AML-193 (cell line): Measurements from ENCODE around the gene FRMD8.

Experiments used
- DNase-seq, 2 experiments: peaks; one replicate each; lab custom pipeline; 2025; lab: John Stamatoyannopoulos, UW

FRMD8 gene, protein sequence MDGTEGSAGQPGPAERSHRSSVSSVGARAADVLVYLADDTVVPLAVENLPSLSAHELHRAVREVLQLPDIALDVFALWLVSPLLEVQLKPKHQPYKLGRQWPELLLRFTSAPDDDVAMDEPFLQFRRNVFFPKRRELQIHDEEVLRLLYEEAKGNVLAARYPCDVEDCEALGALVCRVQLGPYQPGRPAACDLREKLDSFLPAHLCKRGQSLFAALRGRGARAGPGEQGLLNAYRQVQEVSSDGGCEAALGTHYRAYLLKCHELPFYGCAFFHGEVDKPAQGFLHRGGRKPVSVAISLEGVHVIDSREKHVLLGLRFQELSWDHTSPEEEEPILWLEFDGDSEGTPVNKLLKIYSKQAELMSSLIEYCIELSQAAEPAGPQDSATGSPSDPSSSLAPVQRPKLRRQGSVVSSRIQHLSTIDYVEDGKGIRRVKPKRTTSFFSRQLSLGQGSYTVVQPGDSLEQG

DNA sequence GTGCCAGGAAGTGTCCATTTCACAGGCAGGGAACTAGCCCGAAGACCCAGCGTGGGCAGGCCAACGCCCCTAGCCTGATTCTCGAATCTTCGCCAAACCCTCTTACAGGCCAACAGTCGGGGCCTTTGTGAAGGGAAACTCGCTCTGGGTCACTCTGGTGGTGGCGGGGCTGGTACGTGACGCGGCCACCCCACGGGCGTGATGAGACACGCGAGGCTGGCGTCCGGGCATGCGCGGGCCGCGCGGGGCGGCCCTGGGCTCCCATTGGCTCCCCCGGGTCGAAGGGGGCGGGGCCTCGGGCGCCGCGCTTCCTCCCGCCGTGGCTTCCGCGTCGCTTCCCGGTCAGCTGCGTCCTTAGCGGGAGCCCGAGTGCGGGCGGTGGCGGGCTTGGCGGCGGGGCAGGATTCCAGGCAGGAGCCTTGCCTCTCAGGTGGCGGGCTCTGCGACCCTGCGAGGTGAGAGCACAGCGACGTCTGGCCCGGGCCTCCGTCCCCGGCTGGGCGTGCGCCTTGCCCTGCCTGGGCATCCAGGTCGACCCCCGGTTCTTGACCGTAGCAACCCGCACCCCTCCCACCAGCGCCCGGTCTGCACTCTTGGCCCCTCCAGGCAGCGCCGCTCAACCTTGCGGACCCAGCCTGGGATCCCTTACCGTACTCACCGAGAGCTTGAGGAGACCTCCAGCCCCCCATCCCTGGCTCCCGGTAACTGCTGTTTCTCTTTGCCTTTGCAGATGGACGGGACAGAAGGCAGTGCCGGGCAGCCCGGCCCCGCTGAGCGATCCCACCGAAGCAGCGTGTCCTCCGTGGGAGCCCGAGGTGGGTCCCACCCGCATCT is at the start of gene FRMD8:
FRMD8 (plus strand) TSS at position 331 of the 834 bp plus-strand sequence; CDS start at position 731, 400 bp downstream.
- DNase-seq, result peak; percentile 59 to 68

DNA sequence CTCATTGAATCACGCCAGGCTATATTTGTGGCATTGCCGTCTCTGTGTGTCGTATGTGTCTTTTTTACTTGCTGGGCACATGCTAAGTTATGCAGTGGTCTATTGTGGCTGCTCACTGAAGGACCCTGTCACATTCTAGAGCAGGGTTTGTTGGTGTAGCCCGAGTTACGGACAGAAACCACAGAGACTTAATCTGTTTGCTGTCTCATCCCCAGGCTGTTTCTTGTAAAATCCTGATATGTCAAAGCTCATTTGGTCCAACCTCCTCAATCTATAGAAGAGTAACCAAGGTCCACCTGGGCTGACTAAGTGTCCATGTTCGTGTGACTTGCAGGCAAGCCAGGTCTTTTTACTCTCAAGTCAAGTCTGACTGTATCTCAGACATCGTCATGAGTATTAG is 47.8 kb upstream of the FRMD8 start:
- no peak for DNase-seq

DNA sequence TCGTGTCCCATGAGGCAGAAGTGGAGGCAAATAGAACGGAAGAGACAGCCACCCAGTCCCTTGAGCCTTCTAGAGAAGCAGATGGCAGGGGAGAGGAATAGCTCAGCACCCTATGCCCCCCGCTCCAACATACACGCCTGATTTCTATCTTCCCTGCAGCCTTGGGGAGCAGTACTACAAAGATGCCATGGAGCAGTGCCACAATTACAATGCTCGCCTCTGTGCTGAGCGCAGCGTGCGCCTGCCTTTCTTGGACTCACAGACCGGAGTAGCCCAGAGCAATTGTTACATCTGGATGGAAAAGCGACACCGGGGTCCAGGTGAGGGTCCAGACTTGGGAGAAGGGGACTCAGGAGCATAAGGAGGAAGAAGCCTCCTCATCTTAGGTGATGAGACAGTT is 46.2 kb upstream of the FRMD8 start:
- DNase-seq, result no peak

DNA sequence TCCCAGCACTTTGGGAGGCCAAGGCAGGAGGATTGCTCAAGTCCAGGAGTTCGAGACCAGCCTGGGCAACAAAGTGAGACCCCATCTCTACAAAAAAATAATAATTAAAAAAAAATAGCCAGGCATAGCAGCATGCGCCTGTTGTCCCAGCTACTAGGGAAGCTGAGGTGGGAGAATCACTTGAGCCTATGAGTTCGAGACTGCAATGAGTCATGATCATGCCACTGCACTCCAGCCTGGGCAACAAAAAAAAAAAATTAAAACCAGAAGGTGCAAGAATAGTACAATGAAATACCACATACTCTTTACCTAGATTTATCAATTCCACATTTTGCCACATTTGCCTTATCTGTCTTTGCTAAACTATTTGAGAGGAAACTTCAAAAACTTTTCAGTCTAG is 44.6 kb upstream of the FRMD8 start:
- no peak for DNase-seq

DNA sequence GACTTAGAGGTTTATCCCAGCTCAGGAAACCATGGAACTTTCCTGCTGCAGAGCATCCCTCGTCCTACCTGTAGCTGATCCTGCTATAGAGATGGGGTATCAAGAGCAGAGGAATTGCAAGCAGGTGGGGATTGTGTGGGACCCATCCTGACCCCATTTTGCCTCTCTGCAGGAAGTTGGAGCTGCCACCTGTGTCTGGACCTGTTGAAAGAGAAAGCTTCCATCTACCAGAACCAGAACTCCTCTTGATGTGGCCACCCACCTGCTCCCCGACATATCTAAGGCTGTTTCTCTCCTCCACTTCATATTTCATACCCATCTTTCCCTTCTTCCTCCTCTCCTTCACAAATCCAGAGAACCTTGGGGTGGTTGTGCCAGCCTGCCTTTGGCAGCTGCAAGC is 34.9 kb upstream of the FRMD8 start:
- no peak for DNase-seq

DNA sequence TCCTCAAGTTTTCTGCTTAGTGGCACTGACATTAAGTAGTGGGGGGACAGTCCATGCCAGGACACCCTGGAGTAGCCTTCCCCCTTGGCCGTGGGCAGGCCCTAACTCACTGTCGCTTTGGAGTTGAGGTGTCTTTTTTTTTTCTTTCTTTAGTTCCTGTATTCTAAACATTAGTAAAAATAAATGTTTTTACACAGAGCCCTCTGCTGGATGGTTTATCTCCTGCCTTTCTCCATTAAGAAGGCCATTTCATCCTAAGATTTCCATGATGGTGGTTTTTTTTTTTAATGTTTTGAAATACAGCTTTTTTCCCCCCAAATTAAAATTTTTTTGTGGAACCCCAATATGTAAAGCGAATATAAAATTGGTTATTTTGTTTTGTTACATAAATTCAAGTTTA is 33.7 kb upstream of the FRMD8 start:
- DNase-seq, result peak; percentile 34 to 37

DNA sequence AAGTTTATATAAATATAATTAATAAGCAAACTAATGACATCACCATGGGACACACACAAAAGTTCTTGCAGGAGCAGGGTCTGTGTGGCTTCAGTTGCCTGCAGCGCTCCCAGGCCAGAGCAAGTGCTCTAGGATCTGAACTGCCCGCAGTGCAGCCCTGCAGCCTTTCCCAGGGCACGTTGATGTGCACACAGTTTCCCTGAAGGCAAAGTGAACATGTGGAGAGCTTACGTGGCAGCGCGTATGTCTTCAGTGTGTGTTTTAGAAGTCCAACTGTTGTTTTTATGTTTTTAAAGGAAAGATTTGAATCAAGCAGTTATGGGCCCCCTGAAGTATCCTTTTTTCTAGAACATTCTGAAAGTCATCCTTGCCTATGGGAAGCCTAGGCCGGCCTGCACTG is 33.1 kb upstream of the FRMD8 start:
- no peak for DNase-seq

DNA sequence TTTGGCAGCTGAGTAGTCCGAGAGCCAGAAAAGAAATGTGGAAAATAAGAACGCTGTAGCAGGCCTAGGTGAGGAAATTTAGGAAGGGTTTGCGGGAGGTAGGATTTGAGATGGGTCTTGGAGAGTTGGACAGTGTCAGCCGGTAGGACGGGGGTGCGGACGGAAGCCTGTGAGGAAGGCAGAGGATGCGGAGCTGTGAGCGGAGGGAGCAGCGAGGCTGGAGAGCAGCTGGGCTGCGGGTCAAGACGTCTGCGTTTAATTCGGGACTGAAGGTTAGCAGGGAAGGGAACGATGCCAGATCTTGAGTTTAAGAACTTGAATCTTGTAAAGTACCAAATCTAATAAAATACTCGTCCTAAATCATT is 32.6 kb upstream of the FRMD8 start:
- DNase-seq, result no peak

DNA sequence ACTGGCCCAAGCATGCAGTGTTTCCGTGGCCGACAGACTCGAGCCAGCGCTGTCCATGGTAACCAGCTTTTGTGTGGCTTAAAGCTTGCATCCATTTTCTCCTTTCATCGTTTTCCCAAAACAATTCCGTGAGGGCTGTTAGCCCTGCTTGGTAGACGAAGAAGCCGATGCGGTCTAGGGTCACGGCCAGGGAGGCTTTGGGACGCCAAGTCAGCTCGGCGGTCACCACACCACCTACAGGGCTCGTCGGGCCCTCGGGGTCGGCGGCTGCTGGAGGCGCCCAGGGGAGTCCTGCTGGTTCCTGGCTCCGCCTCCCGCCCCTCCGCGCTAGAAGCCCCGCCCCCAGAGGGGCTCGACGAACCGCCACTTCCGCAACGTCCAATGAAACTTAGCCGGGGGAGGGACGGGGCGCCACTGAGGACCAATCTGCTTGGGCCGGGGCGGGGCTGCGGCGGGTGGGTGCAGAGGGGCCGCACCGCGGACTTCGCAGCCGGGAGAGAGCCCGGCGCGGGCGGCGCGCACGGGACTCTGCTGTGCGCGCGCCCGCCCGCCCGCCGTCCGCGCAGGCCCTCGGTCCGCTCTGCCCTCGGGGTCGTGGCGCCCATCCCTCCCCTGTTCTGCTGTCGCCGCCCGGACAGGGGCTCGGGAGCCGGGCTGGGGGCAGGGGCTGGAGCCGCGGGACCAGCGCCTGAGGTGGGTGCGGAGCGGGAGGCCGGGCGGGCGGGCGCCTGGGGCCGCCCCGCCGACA is 32.0 kb upstream of the FRMD8 start, which contains the start of gene TIGD3:
TIGD3 (plus strand) TSS at position 487 of the 748 bp plus-strand sequence. CDS start 1,058 bp downstream, outside the sequence.
- peak; percentile 88 to 92 for DNase-seq

DNA sequence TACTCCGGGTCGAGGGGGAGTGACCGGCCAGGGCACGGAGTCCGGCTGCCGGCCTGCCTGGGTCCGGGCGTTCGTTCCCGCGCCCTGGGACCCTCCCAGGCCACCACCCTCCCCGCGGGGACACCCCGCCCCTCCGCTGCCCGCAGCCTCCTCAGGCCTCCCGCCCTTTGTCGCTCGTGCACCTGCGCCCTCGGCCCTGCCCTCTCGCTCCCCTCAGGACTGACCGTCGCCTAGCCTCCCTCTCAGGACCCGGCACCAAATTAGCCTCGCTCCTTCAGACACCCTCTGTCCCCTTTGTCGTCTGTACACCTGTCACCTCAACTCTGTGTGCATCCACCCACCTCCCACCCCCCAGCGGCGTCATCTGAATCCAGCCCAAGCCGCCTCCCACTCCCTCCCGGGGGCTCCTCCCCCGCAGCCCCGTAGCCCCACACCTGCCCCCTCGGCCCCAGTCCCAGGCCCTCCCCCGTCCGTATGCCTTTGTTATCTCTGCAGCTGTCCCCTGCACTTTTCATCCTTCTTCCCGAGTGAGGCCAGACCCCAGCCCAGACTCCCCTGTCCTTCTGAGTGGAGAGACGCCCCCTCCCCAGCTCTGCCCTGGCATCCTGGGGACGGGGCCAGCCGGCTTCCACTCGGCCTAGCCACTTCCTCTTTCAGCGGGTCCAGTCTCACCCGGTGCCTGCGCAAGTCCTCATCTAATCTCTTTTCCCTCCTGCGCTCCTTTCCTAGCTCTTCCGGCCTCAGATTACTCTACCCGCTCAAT is 31.2 kb upstream of the FRMD8 start:
- peak; percentile 35 to 47 for DNase-seq

DNA sequence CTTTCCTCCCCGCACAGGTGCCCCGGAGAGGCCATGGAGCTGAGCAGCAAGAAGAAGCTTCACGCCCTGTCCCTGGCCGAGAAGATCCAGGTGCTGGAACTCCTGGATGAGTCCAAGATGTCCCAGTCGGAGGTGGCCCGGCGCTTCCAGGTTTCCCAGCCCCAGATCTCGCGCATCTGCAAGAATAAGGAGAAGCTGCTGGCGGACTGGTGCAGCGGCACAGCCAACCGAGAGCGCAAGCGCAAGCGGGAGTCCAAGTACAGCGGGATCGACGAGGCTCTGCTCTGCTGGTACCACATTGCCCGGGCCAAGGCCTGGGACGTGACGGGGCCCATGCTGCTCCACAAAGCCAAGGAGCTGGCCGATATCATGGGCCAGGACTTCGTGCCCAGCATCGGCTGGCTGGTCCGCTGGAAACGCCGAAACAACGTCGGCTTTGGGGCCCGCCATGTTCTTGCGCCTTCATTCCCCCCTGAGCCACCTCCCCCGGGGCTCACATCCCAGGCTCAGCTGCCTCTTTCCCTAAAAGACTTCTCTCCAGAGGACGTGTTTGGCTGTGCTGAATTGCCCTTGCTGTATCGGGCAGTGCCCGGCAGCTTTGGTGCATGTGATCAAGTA is 30.6 kb upstream of the FRMD8 start:
- DNase-seq, result no peak

DNA sequence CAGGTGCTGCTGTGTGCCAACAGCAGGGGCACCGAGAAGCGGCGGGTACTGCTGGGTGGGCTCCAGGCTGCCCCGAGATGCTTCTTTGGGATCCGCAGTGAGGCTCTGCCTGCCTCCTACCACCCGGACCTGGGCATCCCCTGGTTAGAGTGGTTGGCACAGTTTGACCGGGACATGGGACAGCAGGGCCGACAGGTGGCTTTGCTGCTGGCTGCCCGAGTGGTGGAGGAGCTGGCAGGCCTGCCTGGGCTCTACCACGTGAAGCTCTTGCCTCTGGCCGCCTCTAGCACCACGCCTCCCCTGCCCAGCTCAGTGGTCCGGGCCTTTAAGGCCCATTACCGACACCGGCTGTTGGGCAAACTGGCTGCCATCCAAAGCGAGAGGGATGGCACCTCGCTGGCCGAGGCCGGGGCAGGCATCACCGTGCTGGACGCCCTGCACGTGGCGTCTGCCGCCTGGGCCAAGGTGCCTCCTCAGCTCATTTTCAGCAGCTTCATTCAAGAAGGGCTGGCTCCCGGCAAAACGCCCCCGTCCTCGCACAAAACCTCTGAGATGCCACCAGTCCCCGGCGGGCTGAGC is 30.0 kb upstream of the FRMD8 start:
- DNase-seq, result no peak

DNA sequence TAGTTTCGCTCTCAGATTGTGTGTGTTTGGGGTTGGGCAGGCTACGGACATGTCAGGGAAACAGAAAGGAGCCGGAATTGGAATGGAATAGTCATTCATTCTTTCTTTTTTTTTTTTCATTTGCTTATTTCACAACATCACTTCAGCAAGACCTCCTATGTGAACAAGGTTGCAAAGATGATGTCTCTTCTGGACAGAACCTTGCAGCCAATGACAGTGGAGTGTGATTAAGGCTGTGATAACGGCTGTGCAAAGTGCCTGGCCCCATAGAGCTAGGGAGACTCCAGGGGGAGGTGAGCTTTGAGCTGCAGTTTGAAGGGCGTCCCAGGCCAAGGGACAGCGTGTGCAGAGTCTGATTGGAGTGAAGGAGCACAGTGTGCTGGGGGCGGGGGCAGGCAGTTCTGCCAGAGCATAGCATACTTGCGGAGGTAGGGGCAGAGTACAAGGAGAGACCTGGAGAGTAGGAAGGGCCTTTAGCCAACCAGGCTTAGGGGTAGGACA is 28.5 kb upstream of the FRMD8 start:
- no peak for DNase-seq

DNA sequence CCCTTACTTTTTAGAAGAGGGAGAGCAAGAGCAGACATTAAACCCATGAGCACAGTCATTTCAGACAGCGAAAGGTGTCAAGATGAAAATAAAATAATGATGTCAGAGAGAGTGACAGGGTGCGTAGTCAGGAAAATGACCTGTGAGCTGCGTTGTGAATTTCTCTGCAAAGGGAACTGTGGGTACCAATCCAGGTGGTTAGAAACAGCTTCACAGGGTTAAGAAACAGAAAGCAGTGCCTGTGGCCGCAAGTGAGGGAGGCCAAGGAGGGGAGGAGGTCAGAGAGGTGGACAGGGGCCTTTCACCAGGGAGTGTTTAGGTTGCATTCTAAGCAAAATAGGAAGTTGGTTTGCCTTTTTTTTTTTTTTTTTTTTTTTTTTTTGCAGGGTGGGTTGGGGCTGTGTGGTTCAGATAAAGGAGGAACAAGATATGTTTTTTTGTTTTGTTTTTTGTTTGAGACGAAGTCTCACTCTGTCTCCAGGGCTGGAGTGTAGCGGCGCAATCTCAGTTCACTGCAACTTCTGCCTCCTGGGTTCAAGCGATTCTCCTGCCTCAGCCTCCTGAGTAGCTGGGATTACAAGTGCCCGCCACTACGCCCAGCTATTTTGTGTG is 24.0 kb upstream of the FRMD8 start:
- peak; percentile 19 for DNase-seq

DNA sequence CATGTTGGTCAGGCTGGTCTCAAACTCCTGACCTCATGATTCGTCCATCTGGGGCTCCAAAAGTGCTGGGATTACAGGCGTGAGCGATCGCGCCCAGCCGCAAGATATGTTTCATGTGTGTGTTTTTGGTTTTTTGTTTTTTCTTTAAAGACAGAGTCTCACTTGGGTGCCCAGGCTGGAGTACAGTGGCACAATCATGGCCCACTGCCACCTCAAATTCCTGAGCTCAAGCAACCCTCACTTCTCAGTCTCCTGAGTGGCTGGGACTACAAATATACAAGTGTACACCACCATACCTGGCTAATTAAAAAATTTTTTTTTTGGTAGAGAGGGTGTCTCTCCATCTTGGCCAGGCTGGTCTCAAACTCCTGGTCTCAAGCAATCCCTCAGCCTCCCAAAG is 23.5 kb upstream of the FRMD8 start:
- no peak for DNase-seq

DNA sequence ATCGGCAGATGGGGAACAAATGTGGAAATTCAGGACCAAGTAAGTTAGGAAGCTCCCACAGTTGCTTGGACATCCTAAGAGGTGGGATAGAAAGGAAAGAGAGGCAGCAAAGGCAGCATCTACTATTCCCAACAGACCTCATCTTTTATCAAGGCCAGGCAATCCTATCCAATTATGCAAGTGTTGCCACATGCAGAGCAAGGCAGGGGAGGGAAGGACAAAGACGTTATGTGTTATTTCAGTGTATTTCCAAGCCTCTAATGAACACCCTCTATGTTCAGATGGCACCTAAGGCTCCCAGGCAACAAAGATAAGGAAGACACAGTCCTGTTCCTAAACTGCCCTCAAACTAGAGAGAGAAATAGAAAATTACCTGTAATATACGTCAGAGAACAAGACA is 22.7 kb upstream of the FRMD8 start:
- DNase-seq, result no peak

DNA sequence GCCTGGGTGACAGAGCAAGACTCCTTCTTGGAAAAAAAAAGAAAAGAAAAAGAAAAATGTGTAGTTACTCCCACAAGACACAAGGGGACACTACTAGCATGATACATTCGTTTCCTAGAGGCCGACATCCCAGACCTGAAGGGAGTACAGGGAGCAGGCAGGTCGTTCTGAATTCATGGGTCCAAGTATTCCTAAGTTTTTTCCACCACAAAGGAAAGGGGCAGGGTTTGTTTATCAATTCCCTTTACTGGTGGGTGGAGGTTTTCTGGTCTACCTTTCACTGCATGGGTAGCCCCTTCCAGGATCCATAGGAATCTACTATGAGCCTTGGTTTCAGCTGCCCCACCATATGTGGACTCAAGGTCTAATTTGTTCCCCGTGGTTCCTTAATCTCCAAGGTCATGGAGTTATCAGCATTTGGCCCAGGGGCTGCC is 20.1 kb upstream of the FRMD8 start:
- peak; percentile 74 to 85 for DNase-seq

DNA sequence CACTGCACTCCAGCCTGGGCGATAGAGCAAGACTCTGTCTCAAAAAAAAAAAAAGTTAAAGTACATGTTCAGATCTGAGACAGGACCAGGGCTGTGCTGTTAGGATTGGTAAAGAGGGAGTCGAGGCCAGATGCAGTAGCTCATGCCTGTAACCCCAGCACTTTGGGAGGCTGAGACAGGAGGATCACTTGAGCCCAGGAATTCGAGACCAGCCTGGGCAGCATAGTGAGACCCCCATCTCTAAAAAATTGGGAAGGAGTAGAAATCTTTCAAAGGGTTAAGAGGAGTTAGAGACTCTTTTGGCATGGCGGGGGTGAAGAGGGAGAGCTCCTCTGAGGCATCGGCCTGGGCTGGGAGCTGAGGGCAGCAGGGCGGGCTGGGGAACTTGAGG is 15.8 kb upstream of the FRMD8 start:
- DNase-seq, result no peak

DNA sequence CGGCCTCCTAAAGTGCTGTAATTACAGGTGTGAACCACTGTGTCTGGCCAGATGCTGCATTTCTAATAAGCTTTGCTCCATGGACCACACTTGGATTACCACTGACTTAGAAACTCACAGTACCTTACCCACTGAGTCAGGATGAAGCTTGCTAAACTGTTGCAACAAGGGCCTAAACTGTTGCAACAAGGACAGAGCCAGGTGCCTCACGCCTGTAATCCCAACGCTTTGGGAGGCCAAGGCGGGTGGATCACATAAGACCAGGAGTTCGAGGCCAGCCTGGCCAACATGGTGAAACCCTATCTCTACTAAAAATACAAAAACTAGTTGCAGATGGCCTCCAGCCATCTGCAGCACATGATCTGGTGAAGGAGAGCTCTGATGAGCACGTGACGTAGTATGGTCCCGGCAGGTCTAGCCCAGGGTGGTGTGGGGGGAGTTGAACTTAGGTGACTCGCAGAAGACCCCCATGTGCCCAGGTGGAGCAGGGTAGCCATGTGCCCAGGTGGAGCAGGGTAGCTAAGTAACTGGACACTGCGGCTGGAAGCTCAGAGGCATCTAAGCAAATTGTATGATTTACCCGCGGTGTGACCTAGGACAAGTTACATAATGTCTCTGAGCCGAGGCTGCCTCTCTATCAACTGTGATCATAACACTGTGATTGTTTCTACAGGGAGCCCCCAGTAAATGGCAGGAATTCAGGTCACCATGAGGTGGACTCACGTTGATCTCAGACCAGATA is 12.4 kb upstream of the FRMD8 start:
- no peak for DNase-seq
